Testis (tissue), 3 donors: Measurements from ENCODE around the gene TSC22D2. TPM values are rescaled to one million over a fixed set of nuclear protein-coding genes. Genes with fewer than 3 reads are reported as not detected.

Source experiments
- DNase-seq: peaks from one replicate; pipeline ENCODE4 v3.0.0-alpha.2; 2019
- H3K27ac ChIP-seq, 2 donors: fragments of 200-600 bp; sonication (generic); one replicate each; pipeline ENCODE4 v1.5.1; 2019
- H3K27me3 ChIP-seq: fragments of 200-600 bp; sonication (generic); one replicate; pipeline ENCODE4 v1.5.1; 2019
- H3K36me3 ChIP-seq: fragments of 200-600 bp; sonication (generic); one replicate; pipeline ENCODE4 v1.5.1; 2017; ENCODE audit warnings: low read depth; ENCODE audit errors: missing control alignments
- H3K4me1 ChIP-seq: fragments of 200-600 bp; sonication (generic); one replicate; pipeline ENCODE4 v1.5.1; 2019
- H3K4me3 ChIP-seq, 2 donors: fragments of 200-600 bp; sonication (generic); one replicate each; pipeline ENCODE4 v1.5.1; 2017 to 2019
- H3K9me3 ChIP-seq: fragments of 200-600 bp; sonication (generic); one replicate; pipeline ENCODE4 v1.5.1; 2017
- POLR2A ChIP-seq: fragments of 450-650 bp; IDR thresholded peaks from one replicate; pipeline ENCODE4 v1.6.1; 2017; ENCODE audit warnings: antibody characterized with exemption, mild to moderate bottlenecking, moderate library complexity
- WGBS, 2 donors: methylation state at CpG; one replicate each; pipeline ENCODE4 v1.1.5; 2018; 5-methylcytosine and 5-hydroxymethylcytosine counted together
- intact Hi-C: fragments of 100-400 bp; cut with DNase I; formaldehyde crosslinking; loops from one replicate; pipeline ENCODE4 v1.15.1; 2023; ENCODE audit warnings: low total_unique reads
- polyA plus RNA-seq: library from polyadenylated mRNA; stranded (reverse); fragments of 350-450 nt; fragmentation: Illumina TruSeq; extraction: RNeasy Lipid Tissue Mini Kit (QIAGEN cat#74804); gene quantifications from one replicate; pipeline ENCODE4 v1.2.3, GENCODE V29; 2014; ENCODE audit warnings: low read depth, low replicate concordance; ENCODE audit not compliant: insufficient read depth
- total RNA-seq, 2 donors: library from RNA; depleted of rRNA; stranded (reverse); fragments of >200 nt; gene quantifications; one replicate each; pipeline ENCODE4 v1.2.3, GENCODE V29; 2016
- TF ChIP-seq, protein P1 (sequence below), 3 experiments: fragments of 450-650 bp in 2 of 3; fragments of 200-600 bp in 1 of 3; sonication (generic) in 1 of 3; IDR thresholded peaks; one replicate each; pipeline ENCODE4 v1.5.1; 2016 to 2019; ENCODE audit warnings: antibody characterized with exemption in 3 of 3, mild to moderate bottlenecking in 2 of 3, moderate library complexity in 1 of 3

The TSC22D2 gene
- total and polyA plus RNA-seq, 3 donors from 2014 or later = 37.7 to 47.0 (median 43.7) TPM

DNA sequence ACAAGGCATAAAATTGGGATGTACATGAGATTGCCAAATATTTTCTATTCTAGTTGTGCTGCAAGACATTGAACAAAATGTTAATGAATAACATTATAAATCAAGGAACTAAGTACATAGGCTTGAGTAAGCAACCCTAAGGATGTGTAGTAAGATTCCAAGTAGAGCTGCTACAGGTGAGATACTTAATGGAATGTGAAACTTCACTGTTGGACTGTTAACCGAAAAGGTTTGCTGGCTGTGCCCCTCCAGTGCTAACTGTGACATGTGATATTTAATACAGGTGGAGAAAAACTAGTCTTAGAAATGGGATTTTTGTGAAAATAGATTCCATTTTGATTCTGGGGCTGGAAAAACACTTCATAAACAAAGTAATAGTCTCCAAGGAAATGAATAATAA is 52.4 kb downstream of the TSC22D2 start:
- intact Hi-C loops = no loop called here
- no peaks in the 10 kb centered on the region for H3K4me1 ChIP-seq
- no peak overlapping the region for H3K27ac ChIP-seq
- no peak for DNase-seq
- H3K9me3 ChIP-seq = no peaks in the 10 kb centered on the region
- 89 to 97% methylated on average over 1 of the region's 1 CpG for WGBS, 2 donors
- H3K27me3 ChIP-seq = no peaks in the 10 kb centered on the region
- no peaks in the 10 kb centered on the region for H3K36me3 ChIP-seq
- TF ChIP-seq, protein P1, sequence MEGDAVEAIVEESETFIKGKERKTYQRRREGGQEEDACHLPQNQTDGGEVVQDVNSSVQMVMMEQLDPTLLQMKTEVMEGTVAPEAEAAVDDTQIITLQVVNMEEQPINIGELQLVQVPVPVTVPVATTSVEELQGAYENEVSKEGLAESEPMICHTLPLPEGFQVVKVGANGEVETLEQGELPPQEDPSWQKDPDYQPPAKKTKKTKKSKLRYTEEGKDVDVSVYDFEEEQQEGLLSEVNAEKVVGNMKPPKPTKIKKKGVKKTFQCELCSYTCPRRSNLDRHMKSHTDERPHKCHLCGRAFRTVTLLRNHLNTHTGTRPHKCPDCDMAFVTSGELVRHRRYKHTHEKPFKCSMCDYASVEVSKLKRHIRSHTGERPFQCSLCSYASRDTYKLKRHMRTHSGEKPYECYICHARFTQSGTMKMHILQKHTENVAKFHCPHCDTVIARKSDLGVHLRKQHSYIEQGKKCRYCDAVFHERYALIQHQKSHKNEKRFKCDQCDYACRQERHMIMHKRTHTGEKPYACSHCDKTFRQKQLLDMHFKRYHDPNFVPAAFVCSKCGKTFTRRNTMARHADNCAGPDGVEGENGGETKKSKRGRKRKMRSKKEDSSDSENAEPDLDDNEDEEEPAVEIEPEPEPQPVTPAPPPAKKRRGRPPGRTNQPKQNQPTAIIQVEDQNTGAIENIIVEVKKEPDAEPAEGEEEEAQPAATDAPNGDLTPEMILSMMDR (IDR thresholded peaks at IDR 0.05) = no peak
- no peak overlapping the region for H3K4me3 ChIP-seq

DNA sequence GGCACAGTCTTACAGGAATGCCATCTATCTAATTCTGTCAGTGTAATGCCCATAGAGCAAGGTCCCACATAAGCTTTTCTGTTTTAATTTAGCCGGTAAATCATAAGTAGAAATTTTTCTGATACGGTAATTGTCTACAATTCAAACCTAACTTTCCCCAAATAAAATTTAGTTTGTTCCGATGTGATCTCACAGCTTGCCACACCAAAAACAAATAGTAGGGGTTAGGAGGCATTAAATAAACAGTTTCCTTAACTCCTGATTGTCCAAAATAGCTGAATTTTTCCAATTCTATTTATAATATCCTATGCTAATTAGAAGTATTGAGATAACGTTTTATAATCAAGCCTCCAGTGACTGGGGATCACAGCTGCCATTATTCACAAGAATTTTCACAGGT is 53.3 kb downstream of the TSC22D2 start:
- H3K4me1 ChIP-seq = no peaks in the 10 kb centered on the region
- H3K9me3 ChIP-seq = no peaks in the 10 kb centered on the region
- intact Hi-C loops = no loop called here
- no peaks in the 10 kb centered on the region for H3K27me3 ChIP-seq
- H3K27ac ChIP-seq = no peak overlapping the region
- H3K4me3 ChIP-seq = no peak overlapping the region
- DNase-seq = no peak
- TF ChIP-seq, protein P1 (IDR thresholded peaks at IDR 0.05) = no peak
- TF ChIP-seq POLR2A = no peak
- H3K36me3 ChIP-seq = no peaks in the 10 kb centered on the region
- 75 to 76% methylated on average over 4 of the region's 4 CpGs for WGBS, 2 donors

DNA sequence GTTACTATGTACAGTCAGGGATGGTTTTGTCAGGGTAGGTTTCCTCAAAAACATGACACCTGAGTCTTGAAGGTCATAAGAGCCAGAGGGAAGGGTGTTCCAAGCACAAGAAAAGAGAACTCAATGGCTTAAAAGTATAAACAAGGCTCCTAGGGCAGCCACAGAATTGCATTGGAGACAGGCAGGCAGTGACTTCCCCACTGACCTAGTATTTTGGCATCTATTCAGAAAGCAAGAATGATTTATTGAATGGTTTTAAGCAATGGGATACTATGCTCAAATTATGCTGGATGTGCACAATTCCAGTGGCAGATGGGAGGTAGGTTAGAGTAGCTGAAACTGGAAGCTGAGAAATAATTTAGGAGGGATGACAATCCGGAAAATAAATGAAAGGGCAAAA is 54.0 kb downstream of the TSC22D2 start:
- WGBS, 2 donors = 100% methylated on average over 1 of the region's 1 CpG
- intact Hi-C loops = no loop called here
- no peak overlapping the region for H3K27ac ChIP-seq

DNA sequence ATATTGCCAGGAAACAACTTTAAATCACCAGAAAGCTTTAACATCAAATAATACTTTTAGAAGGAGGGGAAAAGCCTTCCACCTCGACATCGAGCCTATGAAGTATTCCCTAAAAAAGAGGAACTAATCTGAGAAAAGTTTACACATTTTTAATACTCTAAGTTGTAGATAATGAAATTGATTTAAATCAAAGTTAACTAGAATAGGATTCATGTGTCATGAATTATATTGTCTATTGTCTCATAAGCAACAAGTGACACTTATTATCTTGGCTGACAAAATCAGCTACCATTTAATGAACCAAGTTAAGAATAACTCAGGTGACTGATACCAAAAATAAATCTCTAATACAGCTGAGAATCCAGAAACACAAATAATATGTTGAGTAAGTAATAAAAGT is 56.6 kb downstream of the TSC22D2 start:
- H3K36me3 ChIP-seq = no peaks in the 10 kb centered on the region
- H3K4me3 ChIP-seq = no peak overlapping the region
- no peak overlapping the region for H3K27ac ChIP-seq
- H3K9me3 ChIP-seq = no peaks in the 10 kb centered on the region
- WGBS, 2 donors = 84 to 92% methylated on average over 2 of the region's 2 CpGs
- DNase-seq = no peak
- peaks cover 4% of the 10 kb centered on the region for H3K4me1 ChIP-seq
- intact Hi-C loops = no loop called here
- TF ChIP-seq POLR2A = no peak
- TF ChIP-seq, protein P1 (IDR thresholded peaks at IDR 0.05) = no peak
- H3K27me3 ChIP-seq = no peaks in the 10 kb centered on the region

More for the DNA sequence above, 54.0 kb downstream of the TSC22D2 start:
- Histone ChIP-seq H3K4me3 (no peak overlapping the region), H3K27me3 (no peaks in the 10 kb centered on the region), H3K36me3 (no peaks in the 10 kb centered on the region), H3K9me3 (no peaks in the 10 kb centered on the region), H3K4me1 (no peaks in the 10 kb centered on the region)
- no peak for DNase-seq
- no peak for TF ChIP-seq POLR2A

DNA sequence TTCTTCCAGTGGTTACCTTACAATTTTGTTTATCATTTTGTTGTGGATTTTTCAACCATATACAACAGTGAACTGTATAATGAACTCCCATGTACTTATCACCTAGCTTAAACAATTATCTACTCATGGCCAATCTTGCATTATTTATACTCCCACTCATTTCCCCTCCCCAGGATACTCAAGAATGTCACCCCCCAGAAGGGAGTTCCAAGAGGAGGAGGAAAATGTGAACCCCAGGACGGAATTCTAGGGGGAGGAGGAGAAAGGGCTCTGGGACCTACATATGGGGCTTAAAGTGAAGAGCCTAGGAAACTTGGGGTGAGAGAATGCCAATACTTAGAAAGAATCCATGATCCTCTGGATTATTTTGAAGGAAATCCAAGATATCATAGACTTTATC is 59.3 kb downstream of the TSC22D2 start:
- 71 to 79% methylated on average over 1 of the region's 1 CpG for WGBS, 2 donors
- no peak overlapping the region for H3K4me3 ChIP-seq
- no peaks in the 10 kb centered on the region for H3K9me3 ChIP-seq
- H3K27me3 ChIP-seq = no peaks in the 10 kb centered on the region
- TF ChIP-seq, protein P1 (IDR thresholded peaks at IDR 0.05) = no peak
- TF ChIP-seq POLR2A = no peak
- H3K4me1 ChIP-seq = peaks cover 6% of the 10 kb centered on the region
- intact Hi-C loops = no loop called here
- DNase-seq = no peak
- no peak overlapping the region for H3K27ac ChIP-seq
- H3K36me3 ChIP-seq = no peaks in the 10 kb centered on the region
